Vagina (tissue), 2 donors: ENCODE data around the gene ALK. TPM values are rescaled to one million over a fixed set of nuclear protein-coding genes. Genes with fewer than 3 reads are reported as not detected.

ENCODE experiments used
- DNase-seq, 2 donors: peaks; one replicate each; pipeline ENCODE4 v3.0.0-alpha.2; 2017; ENCODE audit errors: extremely low spot score in 2 of 2
- H3K27ac ChIP-seq: fragments of 200-600 bp; sonication (generic); one replicate; pipeline ENCODE4 v1.5.1; 2019
- H3K27me3 ChIP-seq: fragments of 200-600 bp; sonication (generic); one replicate; pipeline ENCODE4 v1.5.1; 2019
- H3K36me3 ChIP-seq, 2 donors: fragments of 200-600 bp; sonication (generic); one replicate each; pipeline ENCODE4 v1.5.1; 2017 to 2019
- H3K4me1 ChIP-seq: fragments of 200-600 bp; sonication (generic); one replicate; pipeline ENCODE4 v1.5.1; 2019
- H3K4me3 ChIP-seq, 2 donors: fragments of 200-600 bp; sonication (generic); 1 replicate in 1 of 2; 2 replicates in 1 of 2; pipeline ENCODE4 v1.5.1; 2016 to 2019
- H3K9me3 ChIP-seq: fragments of 200-600 bp; sonication (generic); one replicate; pipeline ENCODE4 v1.5.1; 2019
- CTCF ChIP-seq, 3 experiments: fragments of 450-650 bp in 2 of 3; fragments of 200-600 bp in 1 of 3; sonication (generic) in 1 of 3; IDR thresholded peaks; one replicate each; pipeline ENCODE4 v1.5.1; 2017 to 2019; ENCODE audit warnings: antibody characterized with exemption in 3 of 3, mild to moderate bottlenecking in 2 of 3, moderate library complexity in 2 of 3
- POLR2A ChIP-seq, 2 donors: fragments of 450-650 bp; IDR thresholded peaks; one replicate each; pipeline ENCODE4 v1.6.1; 2017; ENCODE audit warnings: antibody characterized with exemption in 2 of 2, mild to moderate bottlenecking in 2 of 2, moderate library complexity in 2 of 2
- POLR2AphosphoS5 ChIP-seq, 2 donors: sonication (generic); formaldehyde crosslinking; IDR thresholded peaks; one replicate each; pipeline ENCODE4 v1.9.0; 2017; ENCODE audit warnings: antibody characterized with exemption in 2 of 2, mild to moderate bottlenecking in 2 of 2, low read depth in 1 of 2; ENCODE audit not compliant: insufficient read depth in 1 of 2
- intact Hi-C: fragments of 100-400 bp; cut with DNase I; formaldehyde crosslinking; loops from one replicate; pipeline ENCODE4 v1.15.1; 2023
- total RNA-seq: library from RNA; depleted of rRNA; stranded (reverse); fragments of >200 nt; gene quantifications from one replicate; pipeline ENCODE4 v1.2.3, GENCODE V29; 2016

The ALK gene
- total RNA-seq, 1 donor from 2014 or later = 0.74 TPM

- Histone ChIP-seq H3K27me3 (no peaks in the 10 kb centered on the region), H3K4me3 (no peak overlapping the region), H3K4me1 (no peaks in the 10 kb centered on the region), H3K9me3 (no peaks in the 10 kb centered on the region), H3K27ac (no peak overlapping the region), H3K36me3 (no peaks in the 10 kb centered on the region)
- DNase-seq = peak; percentile 52 to 65
- no peak for TF ChIP-seq POLR2AphosphoS5 (IDR thresholded peaks at IDR 0.05; ENCODE audit: insufficient read depth in 1 of 2, low read depth in 1 of 2)
- TF ChIP-seq POLR2A (IDR thresholded peaks at IDR 0.05) = no peak
- no peak for TF ChIP-seq CTCF (IDR thresholded peaks at IDR 0.05)
- intact Hi-C loops = no loop called here
Measured at GRCh38 chr2:29698216-29698615, 223.2 kb downstream of the ALK start.

- DNase-seq = peak in 1 of 2 donors; percentile 25
- H3K9me3 ChIP-seq = no peaks in the 10 kb centered on the region
- H3K4me3 ChIP-seq = no peak overlapping the region
- H3K27me3 ChIP-seq = no peaks in the 10 kb centered on the region
- no peaks in the 10 kb centered on the region for H3K4me1 ChIP-seq
- intact Hi-C loops = no loop called here
- H3K27ac ChIP-seq = no peak overlapping the region
- no peaks in the 10 kb centered on the region for H3K36me3 ChIP-seq
- no peak for TF ChIP-seq POLR2A (IDR thresholded peaks at IDR 0.05)
- no peak for TF ChIP-seq CTCF (IDR thresholded peaks at IDR 0.05)
- TF ChIP-seq POLR2AphosphoS5 (IDR thresholded peaks at IDR 0.05; ENCODE audit: insufficient read depth in 1 of 2, low read depth in 1 of 2) = no peak
Measured at GRCh38 chr2:29697715-29698114, 223.7 kb downstream of the ALK start.

- no peak for TF ChIP-seq POLR2AphosphoS5 (IDR thresholded peaks at IDR 0.05; ENCODE audit: insufficient read depth in 1 of 2, low read depth in 1 of 2)
- TF ChIP-seq POLR2A (IDR thresholded peaks at IDR 0.05) = no peak
- TF ChIP-seq CTCF (IDR thresholded peaks at IDR 0.05) = no peak
- Histone ChIP-seq H3K4me3 (no peak overlapping the region), H3K36me3 (no peaks in the 10 kb centered on the region), H3K9me3 (no peaks in the 10 kb centered on the region), H3K27me3 (no peaks in the 10 kb centered on the region), H3K27ac (no peak overlapping the region), H3K4me1 (no peaks in the 10 kb centered on the region)
- peak; percentile 19 to 52 for DNase-seq
- intact Hi-C loops = no loop called here
Measured at GRCh38 chr2:29697181-29697580, 224.2 kb downstream of the ALK start.

- no peaks in the 10 kb centered on the region for H3K9me3 ChIP-seq
- no peak overlapping the region for H3K4me3 ChIP-seq
- H3K4me1 ChIP-seq = no peaks in the 10 kb centered on the region
- no peaks in the 10 kb centered on the region for H3K27me3 ChIP-seq
- H3K27ac ChIP-seq = no peak overlapping the region
- H3K36me3 ChIP-seq = no peaks in the 10 kb centered on the region
- intact Hi-C loops = no loop called here
- TF ChIP-seq POLR2A (IDR thresholded peaks at IDR 0.05) = no peak
- TF ChIP-seq POLR2AphosphoS5 (IDR thresholded peaks at IDR 0.05; ENCODE audit: insufficient read depth in 1 of 2, low read depth in 1 of 2) = no peak
- no peak for TF ChIP-seq CTCF (IDR thresholded peaks at IDR 0.05)
- peak in 1 of 2 donors; percentile 67 for DNase-seq
Measured at GRCh38 chr2:29694741-29695140, 226.6 kb downstream of the ALK start.

GRCh38 chr2:29691391-29691950 is 229.9 kb downstream of the ALK start:
- H3K4me1 ChIP-seq = no peaks in the 10 kb centered on the region
- no peak for DNase-seq

More at GRCh38 chr2:29691391-29691950, 229.9 kb downstream of the ALK start:
- no peak overlapping the region for H3K4me3 ChIP-seq
- H3K27me3 ChIP-seq = no peaks in the 10 kb centered on the region
- intact Hi-C loops = no loop called here
- H3K9me3 ChIP-seq = no peaks in the 10 kb centered on the region
- TF ChIP-seq CTCF (IDR thresholded peaks at IDR 0.05) (no peak), POLR2A (IDR thresholded peaks at IDR 0.05) (no peak), POLR2AphosphoS5 (IDR thresholded peaks at IDR 0.05; ENCODE audit: insufficient read depth in 1 of 2, low read depth in 1 of 2) (no peak)
- no peak overlapping the region for H3K27ac ChIP-seq
- H3K36me3 ChIP-seq = no peaks in the 10 kb centered on the region
